HEK293 (cell line): ENCODE data around the gene DROSHA.

Source experiments
- HIC1 ChIP-seq: fragments of 450-650 bp; formaldehyde crosslinking; IDR thresholded peaks from 2 replicates; pipeline ENCODE4 v1.5.1; 2016; ENCODE audit warnings: missing biosample characterization, missing genetic modification characterization
- SP2 ChIP-seq: fragments of 450-650 bp; formaldehyde crosslinking; IDR thresholded peaks from 2 replicates; pipeline ENCODE4 v1.5.1; 2016; ENCODE audit warnings: missing biosample characterization, missing genetic modification characterization
- YY1 ChIP-seq: fragments of 450-650 bp; formaldehyde crosslinking; IDR thresholded peaks from 2 replicates; pipeline ENCODE4 v1.5.1; 2018; ENCODE audit warnings: missing biosample characterization, missing genetic modification characterization
- ZNF157 ChIP-seq: fragments of 450-650 bp; formaldehyde crosslinking; IDR thresholded peaks from 2 replicates; pipeline ENCODE4 v1.5.1; 2016; ENCODE audit warnings: missing biosample characterization, missing genetic modification characterization
- ZNF18 ChIP-seq: fragments of 450-650 bp; formaldehyde crosslinking; IDR thresholded peaks from 2 replicates; pipeline ENCODE4 v1.5.1; 2016; ENCODE audit warnings: missing biosample characterization, missing genetic modification characterization
- ZNF248 ChIP-seq: fragments of 450-650 bp; formaldehyde crosslinking; IDR thresholded peaks from 2 replicates; pipeline ENCODE4 v1.5.1; 2017; ENCODE audit warnings: missing biosample characterization, missing genetic modification characterization
- ZNF488 ChIP-seq: fragments of 450-650 bp; formaldehyde crosslinking; IDR thresholded peaks from 2 replicates; pipeline ENCODE4 v1.5.1; 2016; ENCODE audit warnings: missing biosample characterization, missing genetic modification characterization
- TF ChIP-seq, protein P1 (sequence below): fragments of 450-650 bp; formaldehyde crosslinking; IDR thresholded peaks from 2 replicates; pipeline ENCODE4 v1.5.1; 2016; ENCODE audit warnings: missing biosample characterization, missing genetic modification characterization
- TF ChIP-seq, protein P2 (sequence below): fragments of 450-650 bp; formaldehyde crosslinking; conservative IDR thresholded peaks from 2 replicates; pipeline ENCODE4 v1.5.1; 2016; ENCODE audit warnings: low read depth, missing biosample characterization, missing genetic modification characterization
- TF ChIP-seq, protein P3 (sequence below): fragments of 450-650 bp; formaldehyde crosslinking; IDR thresholded peaks from 2 replicates; pipeline ENCODE4 v1.5.1; 2017; ENCODE audit warnings: missing biosample characterization, mild to moderate bottlenecking, missing genetic modification characterization, moderate library complexity

GRCh38 chr5:31362931-31363568, 168.8 kb downstream of the DROSHA start:
- no peak for TF ChIP-seq ZNF248 (tag by site-specific recombination)
- TF ChIP-seq, protein P1, sequence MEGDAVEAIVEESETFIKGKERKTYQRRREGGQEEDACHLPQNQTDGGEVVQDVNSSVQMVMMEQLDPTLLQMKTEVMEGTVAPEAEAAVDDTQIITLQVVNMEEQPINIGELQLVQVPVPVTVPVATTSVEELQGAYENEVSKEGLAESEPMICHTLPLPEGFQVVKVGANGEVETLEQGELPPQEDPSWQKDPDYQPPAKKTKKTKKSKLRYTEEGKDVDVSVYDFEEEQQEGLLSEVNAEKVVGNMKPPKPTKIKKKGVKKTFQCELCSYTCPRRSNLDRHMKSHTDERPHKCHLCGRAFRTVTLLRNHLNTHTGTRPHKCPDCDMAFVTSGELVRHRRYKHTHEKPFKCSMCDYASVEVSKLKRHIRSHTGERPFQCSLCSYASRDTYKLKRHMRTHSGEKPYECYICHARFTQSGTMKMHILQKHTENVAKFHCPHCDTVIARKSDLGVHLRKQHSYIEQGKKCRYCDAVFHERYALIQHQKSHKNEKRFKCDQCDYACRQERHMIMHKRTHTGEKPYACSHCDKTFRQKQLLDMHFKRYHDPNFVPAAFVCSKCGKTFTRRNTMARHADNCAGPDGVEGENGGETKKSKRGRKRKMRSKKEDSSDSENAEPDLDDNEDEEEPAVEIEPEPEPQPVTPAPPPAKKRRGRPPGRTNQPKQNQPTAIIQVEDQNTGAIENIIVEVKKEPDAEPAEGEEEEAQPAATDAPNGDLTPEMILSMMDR (tag by site-specific recombination): no peak
- no peak for TF ChIP-seq HIC1 (tag by site-specific recombination)
- TF ChIP-seq, protein P2, sequence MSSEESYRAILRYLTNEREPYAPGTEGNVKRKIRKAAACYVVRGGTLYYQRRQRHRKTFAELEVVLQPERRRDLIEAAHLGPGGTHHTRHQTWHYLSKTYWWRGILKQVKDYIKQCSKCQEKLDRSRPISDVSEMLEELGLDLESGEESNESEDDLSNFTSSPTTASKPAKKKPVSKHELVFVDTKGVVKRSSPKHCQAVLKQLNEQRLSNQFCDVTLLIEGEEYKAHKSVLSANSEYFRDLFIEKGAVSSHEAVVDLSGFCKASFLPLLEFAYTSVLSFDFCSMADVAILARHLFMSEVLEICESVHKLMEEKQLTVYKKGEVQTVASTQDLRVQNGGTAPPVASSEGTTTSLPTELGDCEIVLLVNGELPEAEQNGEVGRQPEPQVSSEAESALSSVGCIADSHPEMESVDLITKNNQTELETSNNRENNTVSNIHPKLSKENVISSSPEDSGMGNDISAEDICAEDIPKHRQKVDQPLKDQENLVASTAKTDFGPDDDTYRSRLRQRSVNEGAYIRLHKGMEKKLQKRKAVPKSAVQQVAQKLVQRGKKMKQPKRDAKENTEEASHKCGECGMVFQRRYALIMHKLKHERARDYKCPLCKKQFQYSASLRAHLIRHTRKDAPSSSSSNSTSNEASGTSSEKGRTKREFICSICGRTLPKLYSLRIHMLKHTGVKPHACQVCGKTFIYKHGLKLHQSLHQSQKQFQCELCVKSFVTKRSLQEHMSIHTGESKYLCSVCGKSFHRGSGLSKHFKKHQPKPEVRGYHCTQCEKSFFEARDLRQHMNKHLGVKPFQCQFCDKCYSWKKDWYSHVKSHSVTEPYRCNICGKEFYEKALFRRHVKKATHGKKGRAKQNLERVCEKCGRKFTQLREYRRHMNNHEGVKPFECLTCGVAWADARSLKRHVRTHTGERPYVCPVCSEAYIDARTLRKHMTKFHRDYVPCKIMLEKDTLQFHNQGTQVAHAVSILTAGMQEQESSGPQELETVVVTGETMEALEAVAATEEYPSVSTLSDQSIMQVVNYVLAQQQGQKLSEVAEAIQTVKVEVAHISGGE (tag by site-specific recombination): no peak
- no peak for TF ChIP-seq ZNF488 (tag by site-specific recombination)
- TF ChIP-seq, protein P3, sequence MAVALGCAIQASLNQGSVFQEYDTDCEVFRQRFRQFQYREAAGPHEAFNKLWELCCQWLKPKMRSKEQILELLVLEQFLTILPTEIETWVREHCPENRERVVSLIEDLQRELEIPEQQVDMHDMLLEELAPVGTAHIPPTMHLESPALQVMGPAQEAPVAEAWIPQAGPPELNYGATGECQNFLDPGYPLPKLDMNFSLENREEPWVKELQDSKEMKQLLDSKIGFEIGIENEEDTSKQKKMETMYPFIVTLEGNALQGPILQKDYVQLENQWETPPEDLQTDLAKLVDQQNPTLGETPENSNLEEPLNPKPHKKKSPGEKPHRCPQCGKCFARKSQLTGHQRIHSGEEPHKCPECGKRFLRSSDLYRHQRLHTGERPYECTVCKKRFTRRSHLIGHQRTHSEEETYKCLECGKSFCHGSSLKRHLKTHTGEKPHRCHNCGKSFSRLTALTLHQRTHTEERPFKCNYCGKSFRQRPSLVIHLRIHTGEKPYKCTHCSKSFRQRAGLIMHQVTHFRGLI (tag by site-specific recombination): no peak
- no peak for TF ChIP-seq ZNF18 (tag by site-specific recombination)
- no peak for TF ChIP-seq YY1 (tag by site-specific recombination)
- no peak for TF ChIP-seq SP2 (tag by site-specific recombination)
- no peak for TF ChIP-seq ZNF157
